Measurements from ENCODE around the gene CPXM2.

GRCh38 chr10:123778719-123779517 lies 112.7 kb downstream of the CPXM2 start:
- TF ChIP-seq CTCF (IDR thresholded peaks at IDR 0.05; ENCODE audit: poor library complexity) (no peak), EZH2 (IDR thresholded peaks at IDR 0.05; ENCODE audit: borderline replicate concordance) (no peak)
